ENCODE results near the gene GALNT2. TPM values are rescaled to one million over a fixed set of nuclear protein-coding genes. Genes with fewer than 3 reads are reported as not detected.
A peak's percentile ranks its signal among the peaks of the same experiment; 100 is the strongest.

GALNT2 gene
- total and polyA plus RNA-seq, 9 of the 15 experiments (the other 6 are each of a cell fraction or from before 2014, with no cell fraction given), result 1.6 to 106 (median 51.9) TPM

DNA sequence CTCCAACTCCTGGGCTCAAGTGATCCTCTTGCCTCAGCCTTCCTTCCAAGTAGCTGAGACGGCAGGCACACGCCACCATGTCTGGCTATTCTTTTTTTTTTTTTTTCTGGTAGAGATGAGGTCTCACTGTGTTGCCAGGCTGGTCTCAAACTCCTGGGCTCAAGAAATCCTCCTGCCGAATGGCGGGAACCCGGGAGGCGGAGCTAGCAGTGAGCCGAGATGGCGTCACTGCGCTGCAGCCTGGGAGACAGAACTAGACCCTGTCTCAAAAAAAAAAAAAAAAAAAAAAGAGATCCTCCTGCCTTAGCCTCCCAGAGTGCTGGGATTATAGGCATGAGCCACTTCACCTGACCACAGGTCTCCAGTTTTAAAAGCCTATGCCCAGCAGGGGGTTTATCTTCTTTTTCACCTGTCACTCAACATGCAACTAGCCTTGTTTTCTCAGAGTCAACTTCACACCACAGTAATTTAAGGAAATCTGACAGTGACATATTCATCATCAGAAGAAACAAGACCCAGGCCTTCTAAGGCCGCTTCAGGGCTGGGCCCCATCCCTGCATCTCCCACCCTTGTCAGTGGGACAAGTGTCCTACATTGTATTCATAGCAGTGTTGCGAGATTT lies 38.3 kb upstream of the GALNT2 start (continued):
- TF ChIP-seq, protein P1, sequence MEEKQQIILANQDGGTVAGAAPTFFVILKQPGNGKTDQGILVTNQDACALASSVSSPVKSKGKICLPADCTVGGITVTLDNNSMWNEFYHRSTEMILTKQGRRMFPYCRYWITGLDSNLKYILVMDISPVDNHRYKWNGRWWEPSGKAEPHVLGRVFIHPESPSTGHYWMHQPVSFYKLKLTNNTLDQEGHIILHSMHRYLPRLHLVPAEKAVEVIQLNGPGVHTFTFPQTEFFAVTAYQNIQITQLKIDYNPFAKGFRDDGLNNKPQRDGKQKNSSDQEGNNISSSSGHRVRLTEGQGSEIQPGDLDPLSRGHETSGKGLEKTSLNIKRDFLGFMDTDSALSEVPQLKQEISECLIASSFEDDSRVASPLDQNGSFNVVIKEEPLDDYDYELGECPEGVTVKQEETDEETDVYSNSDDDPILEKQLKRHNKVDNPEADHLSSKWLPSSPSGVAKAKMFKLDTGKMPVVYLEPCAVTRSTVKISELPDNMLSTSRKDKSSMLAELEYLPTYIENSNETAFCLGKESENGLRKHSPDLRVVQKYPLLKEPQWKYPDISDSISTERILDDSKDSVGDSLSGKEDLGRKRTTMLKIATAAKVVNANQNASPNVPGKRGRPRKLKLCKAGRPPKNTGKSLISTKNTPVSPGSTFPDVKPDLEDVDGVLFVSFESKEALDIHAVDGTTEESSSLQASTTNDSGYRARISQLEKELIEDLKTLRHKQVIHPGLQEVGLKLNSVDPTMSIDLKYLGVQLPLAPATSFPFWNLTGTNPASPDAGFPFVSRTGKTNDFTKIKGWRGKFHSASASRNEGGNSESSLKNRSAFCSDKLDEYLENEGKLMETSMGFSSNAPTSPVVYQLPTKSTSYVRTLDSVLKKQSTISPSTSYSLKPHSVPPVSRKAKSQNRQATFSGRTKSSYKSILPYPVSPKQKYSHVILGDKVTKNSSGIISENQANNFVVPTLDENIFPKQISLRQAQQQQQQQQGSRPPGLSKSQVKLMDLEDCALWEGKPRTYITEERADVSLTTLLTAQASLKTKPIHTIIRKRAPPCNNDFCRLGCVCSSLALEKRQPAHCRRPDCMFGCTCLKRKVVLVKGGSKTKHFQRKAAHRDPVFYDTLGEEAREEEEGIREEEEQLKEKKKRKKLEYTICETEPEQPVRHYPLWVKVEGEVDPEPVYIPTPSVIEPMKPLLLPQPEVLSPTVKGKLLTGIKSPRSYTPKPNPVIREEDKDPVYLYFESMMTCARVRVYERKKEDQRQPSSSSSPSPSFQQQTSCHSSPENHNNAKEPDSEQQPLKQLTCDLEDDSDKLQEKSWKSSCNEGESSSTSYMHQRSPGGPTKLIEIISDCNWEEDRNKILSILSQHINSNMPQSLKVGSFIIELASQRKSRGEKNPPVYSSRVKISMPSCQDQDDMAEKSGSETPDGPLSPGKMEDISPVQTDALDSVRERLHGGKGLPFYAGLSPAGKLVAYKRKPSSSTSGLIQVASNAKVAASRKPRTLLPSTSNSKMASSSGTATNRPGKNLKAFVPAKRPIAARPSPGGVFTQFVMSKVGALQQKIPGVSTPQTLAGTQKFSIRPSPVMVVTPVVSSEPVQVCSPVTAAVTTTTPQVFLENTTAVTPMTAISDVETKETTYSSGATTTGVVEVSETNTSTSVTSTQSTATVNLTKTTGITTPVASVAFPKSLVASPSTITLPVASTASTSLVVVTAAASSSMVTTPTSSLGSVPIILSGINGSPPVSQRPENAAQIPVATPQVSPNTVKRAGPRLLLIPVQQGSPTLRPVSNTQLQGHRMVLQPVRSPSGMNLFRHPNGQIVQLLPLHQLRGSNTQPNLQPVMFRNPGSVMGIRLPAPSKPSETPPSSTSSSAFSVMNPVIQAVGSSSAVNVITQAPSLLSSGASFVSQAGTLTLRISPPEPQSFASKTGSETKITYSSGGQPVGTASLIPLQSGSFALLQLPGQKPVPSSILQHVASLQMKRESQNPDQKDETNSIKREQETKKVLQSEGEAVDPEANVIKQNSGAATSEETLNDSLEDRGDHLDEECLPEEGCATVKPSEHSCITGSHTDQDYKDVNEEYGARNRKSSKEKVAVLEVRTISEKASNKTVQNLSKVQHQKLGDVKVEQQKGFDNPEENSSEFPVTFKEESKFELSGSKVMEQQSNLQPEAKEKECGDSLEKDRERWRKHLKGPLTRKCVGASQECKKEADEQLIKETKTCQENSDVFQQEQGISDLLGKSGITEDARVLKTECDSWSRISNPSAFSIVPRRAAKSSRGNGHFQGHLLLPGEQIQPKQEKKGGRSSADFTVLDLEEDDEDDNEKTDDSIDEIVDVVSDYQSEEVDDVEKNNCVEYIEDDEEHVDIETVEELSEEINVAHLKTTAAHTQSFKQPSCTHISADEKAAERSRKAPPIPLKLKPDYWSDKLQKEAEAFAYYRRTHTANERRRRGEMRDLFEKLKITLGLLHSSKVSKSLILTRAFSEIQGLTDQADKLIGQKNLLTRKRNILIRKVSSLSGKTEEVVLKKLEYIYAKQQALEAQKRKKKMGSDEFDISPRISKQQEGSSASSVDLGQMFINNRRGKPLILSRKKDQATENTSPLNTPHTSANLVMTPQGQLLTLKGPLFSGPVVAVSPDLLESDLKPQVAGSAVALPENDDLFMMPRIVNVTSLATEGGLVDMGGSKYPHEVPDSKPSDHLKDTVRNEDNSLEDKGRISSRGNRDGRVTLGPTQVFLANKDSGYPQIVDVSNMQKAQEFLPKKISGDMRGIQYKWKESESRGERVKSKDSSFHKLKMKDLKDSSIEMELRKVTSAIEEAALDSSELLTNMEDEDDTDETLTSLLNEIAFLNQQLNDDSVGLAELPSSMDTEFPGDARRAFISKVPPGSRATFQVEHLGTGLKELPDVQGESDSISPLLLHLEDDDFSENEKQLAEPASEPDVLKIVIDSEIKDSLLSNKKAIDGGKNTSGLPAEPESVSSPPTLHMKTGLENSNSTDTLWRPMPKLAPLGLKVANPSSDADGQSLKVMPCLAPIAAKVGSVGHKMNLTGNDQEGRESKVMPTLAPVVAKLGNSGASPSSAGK (IDR thresholded peaks at IDR 0.05), result peak; percentile 74
- TF ChIP-seq BMI1 (IDR thresholded peaks at IDR 0.05; ENCODE audit: low read length), result no peak
- TF ChIP-seq MEIS2 (IDR thresholded peaks at IDR 0.05; ENCODE audit: partially characterized antibody), result peak; percentile 49
- 0 out of 2 replicates have a peak, but pooled peaks have one; percentile 20 for TF ChIP-seq ATF7 (IDR thresholded peaks at IDR 0.05)

Data from K562 (cell line).